OCI-LY1 (cell line): ENCODE measurements around the gene MERTK.

ENCODE experiments used
- EZH2 ChIP-seq: fragments of 200-600 bp; sonication (generic), shearing (Covaris generic); IDR thresholded peaks from 2 replicates; pipeline ENCODE4 v1.8.0; 2017; ENCODE audit warnings: borderline replicate concordance, mixed run types, mild to moderate bottlenecking, antibody characterized with exemption, low read length, moderate library complexity, mixed read lengths
- TF ChIP-seq, protein P1 (sequence below): fragments of 200-600 bp; sonication (generic), shearing (Covaris generic); IDR thresholded peaks from 2 replicates; pipeline ENCODE4 v1.5.1; 2017; ENCODE audit warnings: mild to moderate bottlenecking, antibody characterized with exemption, low read length, moderate library complexity, mixed read lengths

DNA sequence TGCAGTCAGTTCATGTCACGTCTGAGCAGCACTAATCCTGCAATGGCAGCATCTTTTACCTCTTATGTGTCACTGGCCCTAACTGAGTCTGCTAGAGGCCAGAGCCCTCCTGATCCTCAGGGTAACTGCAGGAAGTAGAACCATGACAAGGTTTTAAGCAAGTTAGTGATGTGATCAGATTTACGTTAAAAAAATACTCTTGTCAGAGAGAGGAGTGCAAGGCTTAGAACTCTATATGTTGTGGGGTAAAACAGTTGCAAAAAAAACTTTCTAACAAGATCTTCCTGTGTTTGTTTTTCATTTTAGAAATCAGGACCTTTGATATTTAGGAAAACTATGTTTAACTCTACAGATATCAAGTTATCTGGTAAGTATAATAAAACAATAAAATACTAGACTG, 161.3 kb downstream of the MERTK start:
- TF ChIP-seq, protein P1, sequence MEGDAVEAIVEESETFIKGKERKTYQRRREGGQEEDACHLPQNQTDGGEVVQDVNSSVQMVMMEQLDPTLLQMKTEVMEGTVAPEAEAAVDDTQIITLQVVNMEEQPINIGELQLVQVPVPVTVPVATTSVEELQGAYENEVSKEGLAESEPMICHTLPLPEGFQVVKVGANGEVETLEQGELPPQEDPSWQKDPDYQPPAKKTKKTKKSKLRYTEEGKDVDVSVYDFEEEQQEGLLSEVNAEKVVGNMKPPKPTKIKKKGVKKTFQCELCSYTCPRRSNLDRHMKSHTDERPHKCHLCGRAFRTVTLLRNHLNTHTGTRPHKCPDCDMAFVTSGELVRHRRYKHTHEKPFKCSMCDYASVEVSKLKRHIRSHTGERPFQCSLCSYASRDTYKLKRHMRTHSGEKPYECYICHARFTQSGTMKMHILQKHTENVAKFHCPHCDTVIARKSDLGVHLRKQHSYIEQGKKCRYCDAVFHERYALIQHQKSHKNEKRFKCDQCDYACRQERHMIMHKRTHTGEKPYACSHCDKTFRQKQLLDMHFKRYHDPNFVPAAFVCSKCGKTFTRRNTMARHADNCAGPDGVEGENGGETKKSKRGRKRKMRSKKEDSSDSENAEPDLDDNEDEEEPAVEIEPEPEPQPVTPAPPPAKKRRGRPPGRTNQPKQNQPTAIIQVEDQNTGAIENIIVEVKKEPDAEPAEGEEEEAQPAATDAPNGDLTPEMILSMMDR = no peak
- no peak for TF ChIP-seq EZH2
